GM23248 (cell line): ENCODE data around the gene GRIPAP1.

Experiments
- EZH2 ChIP-seq: fragments of 200-600 bp; sonication (generic); IDR thresholded peaks from 2 replicates; pipeline ENCODE4 v1.6.1; 2018; ENCODE audit warnings: antibody characterized with exemption, mild to moderate bottlenecking; ENCODE audit not compliant: insufficient read depth, poor library complexity, severe bottlenecking
- EZH2phosphoT487 ChIP-seq: fragments of 200-600 bp; sonication (generic); IDR thresholded peaks from 2 replicates; pipeline ENCODE4 v1.6.1; 2018; ENCODE audit warnings: antibody characterized with exemption, moderate library complexity, mild to moderate bottlenecking, low read depth; ENCODE audit not compliant: insufficient read depth

- TF ChIP-seq EZH2 (no peak), EZH2phosphoT487 (no peak)
These were observed 43.4 kb downstream of the GRIPAP1 start for GRCh38 chrX:48958635-48959094.
